ENCODE measurements around the gene HHLA2. TPM values are rescaled to one million over a fixed set of nuclear protein-coding genes. Genes with fewer than 3 reads are reported as not detected.

Gene HHLA2
- total and polyA plus RNA-seq, 12 donors: not detected

DNA sequence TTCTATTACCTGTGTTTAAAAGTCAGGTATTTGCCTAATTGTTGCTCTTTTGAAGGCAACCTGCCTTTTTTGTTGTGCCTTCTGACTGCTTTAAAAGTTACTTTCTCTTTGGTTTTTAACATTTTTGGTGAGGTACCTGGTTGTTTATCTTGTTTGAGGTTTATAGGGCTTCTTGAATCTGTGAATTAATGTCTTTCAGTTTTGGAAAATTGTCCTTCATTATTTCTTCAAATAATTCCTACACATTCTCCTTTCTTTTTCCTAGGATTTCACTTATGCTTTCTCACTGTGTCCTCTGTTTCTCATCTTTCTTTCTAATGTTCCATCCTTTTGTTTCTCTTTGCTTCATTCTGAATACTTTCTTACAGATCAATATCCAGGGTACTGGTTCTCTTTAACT is 30.8 kb downstream of the HHLA2 start:
- TF ChIP-seq, protein P1, sequence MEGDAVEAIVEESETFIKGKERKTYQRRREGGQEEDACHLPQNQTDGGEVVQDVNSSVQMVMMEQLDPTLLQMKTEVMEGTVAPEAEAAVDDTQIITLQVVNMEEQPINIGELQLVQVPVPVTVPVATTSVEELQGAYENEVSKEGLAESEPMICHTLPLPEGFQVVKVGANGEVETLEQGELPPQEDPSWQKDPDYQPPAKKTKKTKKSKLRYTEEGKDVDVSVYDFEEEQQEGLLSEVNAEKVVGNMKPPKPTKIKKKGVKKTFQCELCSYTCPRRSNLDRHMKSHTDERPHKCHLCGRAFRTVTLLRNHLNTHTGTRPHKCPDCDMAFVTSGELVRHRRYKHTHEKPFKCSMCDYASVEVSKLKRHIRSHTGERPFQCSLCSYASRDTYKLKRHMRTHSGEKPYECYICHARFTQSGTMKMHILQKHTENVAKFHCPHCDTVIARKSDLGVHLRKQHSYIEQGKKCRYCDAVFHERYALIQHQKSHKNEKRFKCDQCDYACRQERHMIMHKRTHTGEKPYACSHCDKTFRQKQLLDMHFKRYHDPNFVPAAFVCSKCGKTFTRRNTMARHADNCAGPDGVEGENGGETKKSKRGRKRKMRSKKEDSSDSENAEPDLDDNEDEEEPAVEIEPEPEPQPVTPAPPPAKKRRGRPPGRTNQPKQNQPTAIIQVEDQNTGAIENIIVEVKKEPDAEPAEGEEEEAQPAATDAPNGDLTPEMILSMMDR (IDR thresholded peaks at IDR 0.05): no peak
- Histone ChIP-seq H3K9me3 (peaks cover 0 to 4% (median 0%) of the 10 kb centered on the region in 11 donors), H3K27ac (no peak overlapping the region), H3K4me3 (no peak overlapping the region), H3K4me1 (no peaks in the 10 kb centered on the region), H3K27me3 (peaks cover 0 to 14% (median 0%) of the 10 kb centered on the region in 7 donors), H3K36me3 (no peaks in the 10 kb centered on the region)
- intact Hi-C loops (cut with DNase I): loop anchor here in 1 of 10 donors (5.0 kb wide), 1 partner anchor 1920 kb away; no protein-coding TSS in a partner anchor
- no peak for ATAC-seq
- DNase-seq: no peak

- Histone ChIP-seq H3K4me3 (no peak overlapping the region), H3K4me1 (no peaks in the 10 kb centered on the region), H3K27ac (no peak overlapping the region), H3K36me3 (no peaks in the 10 kb centered on the region), H3K27me3 (peaks cover 0 to 7% (median 0%) of the 10 kb centered on the region in 7 donors), H3K9me3 (peaks cover 0 to 4% (median 0%) of the 10 kb centered on the region in 11 donors)
- TF ChIP-seq, protein P1 (IDR thresholded peaks at IDR 0.05): no peak
- ATAC-seq (no peak), DNase-seq (no peak)
- WGBS, 2 donors: 51 to 52% methylated on average over 4 of the region's 4 CpGs
- intact Hi-C loops (cut with DNase I): loop anchor here in 1 of 10 donors (5.0 kb wide), 1 partner anchor 1922 kb away; no protein-coding TSS in a partner anchor
These were observed 32.6 kb downstream of the HHLA2 start for GRCh38 chr3:108328821-108329486.

DNA sequence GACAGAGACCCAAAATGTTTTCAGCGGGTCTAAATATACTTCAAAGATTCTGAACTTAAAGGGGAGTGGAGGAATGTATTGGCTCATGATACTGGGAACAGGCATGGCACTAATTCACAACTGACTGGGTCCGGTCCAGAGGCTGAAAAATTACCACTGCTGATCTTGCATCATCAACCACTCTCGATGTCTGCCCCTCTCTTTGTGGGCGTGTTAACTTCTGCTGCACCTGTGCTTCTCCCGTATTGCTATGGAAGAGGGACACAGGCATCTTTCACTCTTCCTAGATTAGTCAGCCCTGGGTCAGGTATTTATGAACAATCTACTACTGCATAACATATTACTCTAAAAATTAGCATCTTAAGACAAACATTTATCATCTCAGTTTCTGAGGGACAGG is 33.2 kb downstream of the HHLA2 start:
- Histone ChIP-seq H3K4me1 (no peaks in the 10 kb centered on the region), H3K4me3 (no peak overlapping the region), H3K27me3 (peaks cover 0 to 7% (median 0%) of the 10 kb centered on the region in 7 donors), H3K36me3 (no peaks in the 10 kb centered on the region), H3K27ac (no peak overlapping the region), H3K9me3 (peaks cover 0 to 4% (median 0%) of the 10 kb centered on the region in 11 donors)
- DNase-seq: no peak
- WGBS, 2 donors: 60 to 76% methylated on average over 5 of the region's 5 CpGs
- intact Hi-C loops (cut with DNase I): loop anchor here in 1 of 10 donors (5.0 kb wide), 1 partner anchor 1922 kb away; no protein-coding TSS in a partner anchor
- no peak for ATAC-seq
- TF ChIP-seq, protein P1 (IDR thresholded peaks at IDR 0.05): no peak

GRCh38 chr3:108329947-108330346 is 33.6 kb downstream of the HHLA2 start:
- no peak for ATAC-seq
- no peak for DNase-seq
- no peaks in the 10 kb centered on the region for H3K4me1 ChIP-seq
- TF ChIP-seq, protein P1 (IDR thresholded peaks at IDR 0.05): no peak
- intact Hi-C loops (cut with DNase I): loop anchor here in 1 of 10 donors (5.0 kb wide), 1 partner anchor 1923 kb away; no protein-coding TSS in a partner anchor
- peaks cover 0 to 4% (median 0%) of the 10 kb centered on the region in 11 donors for H3K9me3 ChIP-seq
- H3K27ac ChIP-seq: no peak overlapping the region
- no peaks in the 10 kb centered on the region for H3K36me3 ChIP-seq
- peaks cover 0 to 7% (median 0%) of the 10 kb centered on the region in 7 donors for H3K27me3 ChIP-seq
- no peak overlapping the region for H3K4me3 ChIP-seq

All from heart right ventricle (tissue), 16 donors.